ENCODE data around the gene NOP58.

NOP58 gene

GRCh38 chr2:202278036-202278760 is 12.6 kb downstream of the NOP58 start:
- H3K36me3 ChIP-seq (replicated peaks; ENCODE audit: insufficient read depth, low read length), result peaks cover 49% of the 10 kb centered on the region
- TF ChIP-seq, protein P1, sequence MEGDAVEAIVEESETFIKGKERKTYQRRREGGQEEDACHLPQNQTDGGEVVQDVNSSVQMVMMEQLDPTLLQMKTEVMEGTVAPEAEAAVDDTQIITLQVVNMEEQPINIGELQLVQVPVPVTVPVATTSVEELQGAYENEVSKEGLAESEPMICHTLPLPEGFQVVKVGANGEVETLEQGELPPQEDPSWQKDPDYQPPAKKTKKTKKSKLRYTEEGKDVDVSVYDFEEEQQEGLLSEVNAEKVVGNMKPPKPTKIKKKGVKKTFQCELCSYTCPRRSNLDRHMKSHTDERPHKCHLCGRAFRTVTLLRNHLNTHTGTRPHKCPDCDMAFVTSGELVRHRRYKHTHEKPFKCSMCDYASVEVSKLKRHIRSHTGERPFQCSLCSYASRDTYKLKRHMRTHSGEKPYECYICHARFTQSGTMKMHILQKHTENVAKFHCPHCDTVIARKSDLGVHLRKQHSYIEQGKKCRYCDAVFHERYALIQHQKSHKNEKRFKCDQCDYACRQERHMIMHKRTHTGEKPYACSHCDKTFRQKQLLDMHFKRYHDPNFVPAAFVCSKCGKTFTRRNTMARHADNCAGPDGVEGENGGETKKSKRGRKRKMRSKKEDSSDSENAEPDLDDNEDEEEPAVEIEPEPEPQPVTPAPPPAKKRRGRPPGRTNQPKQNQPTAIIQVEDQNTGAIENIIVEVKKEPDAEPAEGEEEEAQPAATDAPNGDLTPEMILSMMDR (IDR thresholded peaks at IDR 0.05; ENCODE audit: low read length), result no peak
- TF ChIP-seq EZH2 (optimal IDR thresholded peaks at IDR 0.05; ENCODE audit: low read depth, low read length), result no peak
- no peak for TF ChIP-seq EZH2phosphoT487 (IDR thresholded peaks at IDR 0.05; ENCODE audit: low read length)
- H3F3A ChIP-seq (ENCODE audit: insufficient read depth, low read length), result peaks cover 10% of the 10 kb centered on the region; the same call in 1 of the 2 replicates
- no peak overlapping the region for H2AFZ ChIP-seq (ENCODE audit: low read length)
- H3K27me3 ChIP-seq (replicated peaks; ENCODE audit: insufficient read depth, low read length), result no peaks in the 10 kb centered on the region
- no peaks in the 10 kb centered on the region for H3K9me2 ChIP-seq (replicated peaks; ENCODE audit: insufficient read depth, low read length)
- H3K9ac ChIP-seq (ENCODE audit: low read length), result no peak overlapping the region
- no peak for DNase-seq
- H3K4me3 ChIP-seq (ENCODE audit: low read length), result no peak overlapping the region
- peaks cover 73% of the 10 kb centered on the region for H4K20me1 ChIP-seq (ENCODE audit: insufficient read depth, low read length)
- H3K4me2 ChIP-seq (ENCODE audit: low read depth, low read length), result no peak overlapping the region
- H3K79me2 ChIP-seq (ENCODE audit: low read length), result peaks cover 98% of the 10 kb centered on the region
- no peak overlapping the region for H3K27ac ChIP-seq (ENCODE audit: low read length)
- no peaks in the 10 kb centered on the region for H3K4me1 ChIP-seq (ENCODE audit: low read length)
- no peaks in the 10 kb centered on the region for H3K9me3 ChIP-seq (replicated peaks; ENCODE audit: insufficient read depth, low read length)

DNA sequence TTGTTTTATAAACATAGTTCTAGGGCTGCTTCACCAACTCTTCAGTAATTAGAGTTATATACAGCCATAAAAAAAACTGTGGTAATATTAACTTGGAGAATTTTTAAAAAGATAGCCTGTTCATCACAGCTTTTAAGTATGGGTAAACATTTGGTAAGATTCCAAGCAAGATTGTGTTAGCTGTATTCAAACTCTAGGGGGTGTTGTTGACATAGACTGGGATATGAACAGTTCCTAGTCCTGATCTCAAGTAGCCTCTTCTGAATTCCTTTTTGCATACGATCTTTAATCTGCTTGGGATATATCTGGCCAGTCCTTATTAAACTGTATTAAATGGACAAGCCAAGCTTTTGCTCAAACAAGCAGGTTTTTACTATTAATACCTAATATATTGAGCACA is 13.4 kb downstream of the NOP58 start:
- peaks cover 66% of the 10 kb centered on the region for H4K20me1 ChIP-seq (ENCODE audit: insufficient read depth, low read length)
- no peak overlapping the region for H3K27ac ChIP-seq (ENCODE audit: low read length)
- peaks cover 96% of the 10 kb centered on the region for H3K79me2 ChIP-seq (ENCODE audit: low read length)
- no peaks in the 10 kb centered on the region for H3K9me3 ChIP-seq (replicated peaks; ENCODE audit: insufficient read depth, low read length)
- H3K9ac ChIP-seq (ENCODE audit: low read length), result no peak overlapping the region
- H3K36me3 ChIP-seq (replicated peaks; ENCODE audit: insufficient read depth, low read length), result peaks cover 48% of the 10 kb centered on the region
- H3F3A ChIP-seq (ENCODE audit: insufficient read depth, low read length), result peaks cover 10% of the 10 kb centered on the region; the same call in 1 of the 2 replicates
- no peak overlapping the region for H3K4me3 ChIP-seq (ENCODE audit: low read length)
- H3K9me2 ChIP-seq (replicated peaks; ENCODE audit: insufficient read depth, low read length), result no peaks in the 10 kb centered on the region
- no peaks in the 10 kb centered on the region for H3K27me3 ChIP-seq (replicated peaks; ENCODE audit: insufficient read depth, low read length)
- no peaks in the 10 kb centered on the region for H3K4me1 ChIP-seq (ENCODE audit: low read length)
- no peak overlapping the region for H2AFZ ChIP-seq (ENCODE audit: low read length)
- H3K4me2 ChIP-seq (ENCODE audit: low read depth, low read length), result no peak overlapping the region
- DNase-seq, result no peak
- TF ChIP-seq EZH2 (optimal IDR thresholded peaks at IDR 0.05; ENCODE audit: low read depth, low read length) (no peak), EZH2phosphoT487 (IDR thresholded peaks at IDR 0.05; ENCODE audit: low read length) (no peak)
- TF ChIP-seq, protein P1 (IDR thresholded peaks at IDR 0.05; ENCODE audit: low read length), result peak; percentile 37

DNA sequence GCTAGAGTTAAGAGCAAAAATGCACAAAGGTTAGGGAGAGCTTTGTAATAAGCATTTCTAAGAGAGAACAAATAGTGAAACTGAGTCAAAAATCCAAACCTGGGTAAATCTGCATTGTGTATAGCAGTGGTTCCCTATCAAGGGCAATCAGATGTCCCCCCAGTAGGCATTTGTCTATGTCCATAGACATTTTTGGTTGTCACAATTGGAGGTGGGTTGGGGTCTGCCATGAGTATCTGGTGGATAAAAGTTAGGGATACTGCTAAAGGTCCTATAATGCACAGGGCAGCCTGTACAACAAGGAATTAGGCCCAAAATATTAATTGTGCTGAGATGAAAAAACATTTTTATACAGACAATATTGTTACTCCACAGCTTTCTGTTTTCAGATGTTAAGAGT is 21.0 kb downstream of the NOP58 start:
- no peak overlapping the region for H3K4me3 ChIP-seq (ENCODE audit: low read length)
- DNase-seq, result no peak
- no peak overlapping the region for H3K4me2 ChIP-seq (ENCODE audit: low read depth, low read length)
- TF ChIP-seq, protein P1 (IDR thresholded peaks at IDR 0.05; ENCODE audit: low read length), result no peak
- no peak for TF ChIP-seq EZH2 (optimal IDR thresholded peaks at IDR 0.05; ENCODE audit: low read depth, low read length)
- TF ChIP-seq EZH2phosphoT487 (IDR thresholded peaks at IDR 0.05; ENCODE audit: low read length), result no peak
- H3K27ac ChIP-seq (ENCODE audit: low read length), result no peak overlapping the region
- peaks cover 32% of the 10 kb centered on the region; the same call in 1 of the 2 replicates for H3K36me3 ChIP-seq (replicated peaks; ENCODE audit: insufficient read depth, low read length)
- H3F3A ChIP-seq (ENCODE audit: insufficient read depth, low read length), result peaks cover 11% of the 10 kb centered on the region; the same call in 1 of the 2 replicates
- no peaks in the 10 kb centered on the region for H3K4me1 ChIP-seq (ENCODE audit: low read length)
- H3K9ac ChIP-seq (ENCODE audit: low read length), result no peak overlapping the region
- no peak overlapping the region for H2AFZ ChIP-seq (ENCODE audit: low read length)
- no peaks in the 10 kb centered on the region for H3K27me3 ChIP-seq (replicated peaks; ENCODE audit: insufficient read depth, low read length)
- H3K9me3 ChIP-seq (replicated peaks; ENCODE audit: insufficient read depth, low read length), result no peaks in the 10 kb centered on the region
- peaks cover 21% of the 10 kb centered on the region; the same call in 1 of the 2 replicates for H4K20me1 ChIP-seq (ENCODE audit: insufficient read depth, low read length)
- H3K79me2 ChIP-seq (ENCODE audit: low read length), result peaks cover 80% of the 10 kb centered on the region
- no peaks in the 10 kb centered on the region for H3K9me2 ChIP-seq (replicated peaks; ENCODE audit: insufficient read depth, low read length)

All from MM.1S (cell line).